HEK293 (cell line): Measurements from ENCODE around the gene LEPR.

ENCODE experiments used
- CTCF ChIA-PET: fragments of 350-600 bp; formaldehyde crosslinking; extraction: SDS; loops from one replicate; lab custom pipeline; 2021; ENCODE audit warnings: antibody characterized with exemption; lab: Yijun Ruan, JAX
- POLR2A ChIA-PET: fragments of 300-600 bp; formaldehyde crosslinking; extraction: SDS; loops from one replicate; lab custom pipeline; 2020; ENCODE audit warnings: antibody characterized with exemption, inconsistent platforms; lab: Yijun Ruan, JAX
- H3K27ac ChIP-seq: fragments of 200-500 bp; sonication (Bioruptor generic); 2 replicates; pipeline ENCODE4 v1.5.1; 2014; ENCODE audit warnings: low read depth, low read length, control low read depth, inconsistent platforms; ENCODE audit errors: extremely low read depth
- H3K36me3 ChIP-seq, 2 experiments: fragments of 200-500 bp in 1 of 2; sonication (Bioruptor generic) in 1 of 2; 1 replicate in 1 of 2; 2 replicates in 1 of 2; pipeline ENCODE4 v1.5.1; 2014 to 2017; ENCODE audit warnings: inconsistent platforms in 2 of 2, low read length in 2 of 2; ENCODE audit not compliant: control insufficient read depth in 2 of 2, insufficient read depth in 1 of 2
- H3K4me1 ChIP-seq: fragments of 200-500 bp; sonication (Bioruptor generic); 2 replicates; pipeline ENCODE4 v1.5.1; 2014; ENCODE audit warnings: mild to moderate bottlenecking, low read length, inconsistent platforms; ENCODE audit not compliant: control insufficient read depth, insufficient read depth
- H3K4me3 ChIP-seq: 2 replicates; pipeline ENCODE4 v1.5.1; 2011; ENCODE audit warnings: low read depth, mild to moderate bottlenecking, control low read depth, low read length, moderate library complexity
- H3K9me3 ChIP-seq: fragments of 200-500 bp; sonication (Bioruptor generic); 2 replicates; pipeline ENCODE4 v1.5.1; 2014; ENCODE audit warnings: low read depth, low read length, inconsistent platforms; ENCODE audit not compliant: control insufficient read depth, insufficient read depth
- BCL11B ChIP-seq: fragments of 450-650 bp; formaldehyde crosslinking; IDR thresholded peaks from 2 replicates; pipeline ENCODE4 v1.5.1; 2016; ENCODE audit warnings: low read depth, missing biosample characterization, missing genetic modification characterization
- HOXD13 ChIP-seq: sonication (generic); formaldehyde crosslinking; IDR thresholded peaks from 2 replicates; pipeline ENCODE4 v1.8.0; 2022; ENCODE audit warnings: missing genetic modification reagents, borderline replicate concordance
- INSM2 ChIP-seq: fragments of 450-650 bp; formaldehyde crosslinking; IDR thresholded peaks from 2 replicates; pipeline ENCODE4 v1.5.1; 2016; ENCODE audit warnings: missing biosample characterization, missing genetic modification characterization
- MYNN ChIP-seq: fragments of 450-650 bp; formaldehyde crosslinking; IDR thresholded peaks from 2 replicates; pipeline ENCODE4 v1.5.1; 2016; ENCODE audit warnings: missing biosample characterization, missing genetic modification characterization, borderline replicate concordance
- PRDM1 ChIP-seq: fragments of 450-650 bp; formaldehyde crosslinking; IDR thresholded peaks from 2 replicates; pipeline ENCODE4; 2016; ENCODE audit warnings: missing biosample characterization, missing genetic modification characterization
- PRDM4 ChIP-seq: fragments of 450-650 bp; formaldehyde crosslinking; IDR thresholded peaks from 2 replicates; pipeline ENCODE4 v1.5.1; 2017; ENCODE audit warnings: missing biosample characterization, missing genetic modification characterization
- REPIN1 ChIP-seq: fragments of 450-650 bp; formaldehyde crosslinking; IDR thresholded peaks from 2 replicates; pipeline ENCODE4 v1.5.1; 2017; ENCODE audit warnings: missing biosample characterization, missing genetic modification characterization, low read depth
- SETDB1 ChIP-seq: IDR thresholded peaks from one replicate; pipeline ENCODE4 v1.6.1; 2017; ENCODE audit warnings: mild to moderate bottlenecking, low read length, moderate library complexity, mixed read lengths; ENCODE audit not compliant: insufficient read length
- ZBTB21 ChIP-seq: fragments of 450-650 bp; formaldehyde crosslinking; IDR thresholded peaks from 2 replicates; pipeline ENCODE4 v1.5.1; 2017; ENCODE audit warnings: missing biosample characterization, missing genetic modification characterization
- ZNF174 ChIP-seq: fragments of 450-650 bp; formaldehyde crosslinking; IDR thresholded peaks from 2 replicates; pipeline ENCODE4 v1.5.0; 2017; ENCODE audit warnings: missing biosample characterization, mild to moderate bottlenecking, missing genetic modification characterization
- ZNF23 ChIP-seq: fragments of 450-650 bp; formaldehyde crosslinking; IDR thresholded peaks from 2 replicates; pipeline ENCODE4 v1.5.1; 2016; ENCODE audit warnings: missing biosample characterization, missing genetic modification characterization, borderline replicate concordance
- ZNF24 ChIP-seq: fragments of 450-650 bp; formaldehyde crosslinking; IDR thresholded peaks from 2 replicates; pipeline ENCODE4 v1.5.1; 2016; ENCODE audit warnings: missing biosample characterization, missing genetic modification characterization
- ZNF341 ChIP-seq: fragments of 450-650 bp; formaldehyde crosslinking; IDR thresholded peaks from 2 replicates; pipeline ENCODE4; 2016; ENCODE audit warnings: low read depth, missing biosample characterization, missing genetic modification characterization
- ZNF426 ChIP-seq: fragments of 450-650 bp; formaldehyde crosslinking; IDR thresholded peaks from 2 replicates; pipeline ENCODE4 v1.5.1; 2017; ENCODE audit warnings: missing biosample characterization, missing genetic modification characterization, mild to moderate bottlenecking, inconsistent platforms, moderate library complexity
- ZNF521 ChIP-seq: fragments of 450-650 bp; formaldehyde crosslinking; IDR thresholded peaks from 2 replicates; pipeline ENCODE4 v1.5.1; 2017; ENCODE audit warnings: missing biosample characterization, mild to moderate bottlenecking, missing genetic modification characterization
- ZNF548 ChIP-seq: fragments of 450-650 bp; formaldehyde crosslinking; IDR thresholded peaks from 2 replicates; pipeline ENCODE4 v1.5.1; 2016; ENCODE audit warnings: missing biosample characterization, missing genetic modification characterization
- ZNF549 ChIP-seq: fragments of 450-650 bp; IDR thresholded peaks from 2 replicates; pipeline ENCODE4 v1.5.1; 2018; ENCODE audit warnings: missing biosample characterization, missing genetic modification characterization, mild to moderate bottlenecking, inconsistent platforms, moderate library complexity
- ZNF558 ChIP-seq: fragments of 450-650 bp; formaldehyde crosslinking; IDR thresholded peaks from 2 replicates; pipeline ENCODE4 v1.5.1; 2016; ENCODE audit warnings: missing biosample characterization, missing genetic modification characterization
- ZNF76 ChIP-seq: fragments of 450-650 bp; formaldehyde crosslinking; IDR thresholded peaks from 2 replicates; pipeline ENCODE4; 2016; ENCODE audit warnings: low read depth, missing biosample characterization, missing genetic modification characterization, borderline replicate concordance
- ZNF768 ChIP-seq: fragments of 450-650 bp; formaldehyde crosslinking; IDR thresholded peaks from 2 replicates; pipeline ENCODE4 v1.5.1; 2018; ENCODE audit warnings: missing biosample characterization, mild to moderate bottlenecking, missing genetic modification characterization
- ZSCAN5A ChIP-seq: fragments of 450-650 bp; formaldehyde crosslinking; IDR thresholded peaks from 2 replicates; pipeline ENCODE4 v1.5.1; 2016; ENCODE audit warnings: missing biosample characterization, missing genetic modification characterization
- ZXDB ChIP-seq: fragments of 450-650 bp; formaldehyde crosslinking; IDR thresholded peaks from 2 replicates; pipeline ENCODE4 v1.5.1; 2016; ENCODE audit warnings: missing biosample characterization, missing genetic modification characterization
- TF ChIP-seq, protein P1 (sequence below): fragments of 450-650 bp; formaldehyde crosslinking; IDR thresholded peaks from 2 replicates; pipeline ENCODE4 v1.5.1; 2016; ENCODE audit warnings: missing biosample characterization, missing genetic modification characterization

Gene LEPR

DNA sequence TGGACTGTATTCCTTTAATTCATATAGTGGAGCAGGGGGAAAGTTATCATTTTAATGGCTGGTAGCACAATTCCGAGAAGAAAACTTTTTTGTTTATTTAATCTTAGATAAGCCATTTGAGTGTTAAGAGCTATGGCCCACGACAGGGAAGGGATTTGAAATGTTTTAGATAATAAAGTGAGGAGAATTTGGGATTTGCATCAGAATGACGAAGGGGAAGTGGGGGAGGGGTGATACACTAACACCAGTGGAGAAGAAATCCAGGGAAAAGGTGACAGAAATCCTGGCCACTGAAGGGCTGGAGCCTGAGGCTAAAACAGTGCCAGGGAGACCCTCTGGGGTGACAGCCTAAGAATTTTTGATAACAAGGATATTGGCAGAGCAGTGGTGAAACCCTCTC lies 21.0 kb downstream of the LEPR start:
- H3K4me1 ChIP-seq, result peaks cover 5% of the 10 kb centered on the region; the same call in 1 of the 2 replicates
- ChIA-PET CTCF (interaction anchor here (0.5 to 3.0 kb wide), 6 partner anchors 11 to 246 kb away, joined by 3 to 17 read pairs (median 4); no protein-coding TSS in a partner anchor), POLR2A (no interaction called here)
- TF ChIP-seq PRDM4 (tag by site-specific recombination) (no peak), ZNF174 (tag by site-specific recombination) (no peak), ZXDB (no peak), MYNN (tag by site-specific recombination) (no peak), ZNF24 (no peak), BCL11B (no peak), ZNF521 (tag by site-specific recombination) (no peak)
- H3K27ac ChIP-seq, result no peak overlapping the region
- no peaks in the 10 kb centered on the region for H3K9me3 ChIP-seq
- H3K4me3 ChIP-seq, result no peak overlapping the region
- H3K36me3 ChIP-seq, result no peaks in the 10 kb centered on the region

- peaks cover 5% of the 10 kb centered on the region; the same call in 1 of the 2 replicates for H3K4me1 ChIP-seq
- H3K27ac ChIP-seq, result no peak overlapping the region
- no peaks in the 10 kb centered on the region for H3K9me3 ChIP-seq
- ChIA-PET POLR2A (no interaction called here), CTCF (interaction anchor here (0.7 to 3.0 kb wide), 3 partner anchors 12 to 144 kb away, joined by 3 to 17 read pairs (median 3); no protein-coding TSS in a partner anchor)
- TF ChIP-seq SETDB1 (peak; percentile 20), HOXD13 (CRISPR knock-in tag) (no peak), REPIN1 (tag by site-specific recombination) (no peak), ZBTB21 (no peak), ZNF549 (no peak), ZNF23 (tag by site-specific recombination) (no peak), ZNF426 (tag by site-specific recombination) (no peak)
- no peaks in the 10 kb centered on the region for H3K36me3 ChIP-seq
- no peak overlapping the region for H3K4me3 ChIP-seq
Observed at GRCh38 chr1:65442442-65442841, 22.0 kb downstream of the LEPR start.

DNA sequence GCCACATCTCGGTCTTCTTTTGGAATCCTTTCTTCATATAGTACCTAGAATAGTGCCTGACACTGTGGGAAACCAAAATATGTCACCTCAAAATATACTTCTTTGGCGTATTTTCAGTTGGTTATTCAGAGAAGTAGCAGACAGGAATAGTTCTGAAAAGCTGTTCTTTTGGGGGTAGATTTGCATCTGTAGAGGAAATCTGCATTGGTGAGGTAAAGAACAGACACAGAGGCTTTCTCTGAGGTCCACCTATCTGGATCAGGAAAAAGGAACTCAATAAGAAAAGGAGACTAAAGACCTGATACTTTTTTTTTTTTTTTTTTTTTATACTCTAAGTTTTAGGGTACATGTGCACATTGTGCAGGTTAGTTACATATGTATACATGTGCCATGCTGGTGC lies 23.2 kb downstream of the LEPR start:
- CTCF ChIA-PET, result no interaction called here
- H3K27ac ChIP-seq, result no peak overlapping the region
- H3K4me3 ChIP-seq, result no peak overlapping the region
- peaks cover 5% of the 10 kb centered on the region; the same call in 1 of the 2 replicates for H3K4me1 ChIP-seq
- POLR2A ChIA-PET, result interaction anchor here (0.7 kb wide), 1 partner anchor 20 kb away, joined by 3 read pairs; no protein-coding TSS in a partner anchor
- H3K36me3 ChIP-seq, result no peaks in the 10 kb centered on the region
- no peaks in the 10 kb centered on the region for H3K9me3 ChIP-seq
- no peak for TF ChIP-seq ZNF341 (tag by site-specific recombination)
- TF ChIP-seq PRDM1 (tag by site-specific recombination), result no peak
- no peak for TF ChIP-seq INSM2
- TF ChIP-seq, protein P1, sequence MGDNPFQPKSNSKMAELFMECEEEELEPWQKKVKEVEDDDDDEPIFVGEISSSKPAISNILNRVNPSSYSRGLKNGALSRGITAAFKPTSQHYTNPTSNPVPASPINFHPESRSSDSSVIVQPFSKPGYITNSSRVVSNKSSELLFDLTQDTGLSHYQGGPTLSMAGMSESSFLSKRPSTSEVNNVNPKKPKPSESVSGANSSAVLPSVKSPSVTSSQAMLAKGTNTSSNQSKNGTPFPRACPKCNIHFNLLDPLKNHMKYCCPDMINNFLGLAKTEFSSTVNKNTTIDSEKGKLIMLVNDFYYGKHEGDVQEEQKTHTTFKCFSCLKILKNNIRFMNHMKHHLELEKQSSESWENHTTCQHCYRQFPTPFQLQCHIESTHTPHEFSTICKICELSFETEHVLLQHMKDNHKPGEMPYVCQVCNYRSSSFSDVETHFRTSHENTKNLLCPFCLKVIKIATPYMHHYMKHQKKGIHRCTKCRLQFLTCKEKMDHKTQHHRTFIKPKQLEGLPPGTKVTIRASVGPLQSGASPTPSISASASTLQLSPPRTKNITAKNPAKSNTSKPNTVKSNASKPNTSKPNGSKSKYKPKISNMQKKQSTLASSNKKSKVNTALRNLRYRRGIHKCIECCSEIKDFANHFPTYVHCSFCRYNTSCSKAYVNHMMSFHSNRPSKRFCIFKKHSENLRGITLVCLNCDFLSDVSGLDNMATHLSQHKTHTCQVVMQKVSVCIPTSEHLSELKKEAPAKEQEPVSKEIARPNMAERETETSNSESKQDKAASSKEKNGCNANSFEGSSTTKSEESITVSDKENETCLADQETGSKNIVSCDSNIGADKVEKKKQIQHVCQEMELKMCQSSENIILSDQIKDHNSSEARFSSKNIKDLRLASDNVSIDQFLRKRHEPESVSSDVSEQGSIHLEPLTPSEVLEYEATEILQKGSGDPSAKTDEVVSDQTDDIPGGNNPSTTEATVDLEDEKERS (tag by site-specific recombination), result no peak
- TF ChIP-seq ZNF558, result no peak
- TF ChIP-seq ZNF174 (tag by site-specific recombination), result no peak
- no peak for TF ChIP-seq ZNF76 (tag by site-specific recombination)
- TF ChIP-seq ZSCAN5A (tag by site-specific recombination), result no peak
- TF ChIP-seq ZNF768, result no peak
- no peak for TF ChIP-seq ZNF548 (tag by site-specific recombination)
